AML-193 (cell line): ENCODE data around the gene PDLIM1.
A peak's percentile ranks its signal among the peaks of the same experiment; 100 is the strongest.

ENCODE experiments used
- DNase-seq, 2 experiments: peaks; one replicate each; lab custom pipeline; 2025; lab: John Stamatoyannopoulos, UW

Gene PDLIM1

GRCh38 chr10:95263864-95264226 is 27.0 kb downstream of the PDLIM1 start:
- no peak for DNase-seq

GRCh38 chr10:95262763-95263518 is 27.9 kb downstream of the PDLIM1 start:
- DNase-seq = no peak

GRCh38 chr10:95261926-95262325 is 28.9 kb downstream of the PDLIM1 start:
- no peak for DNase-seq

- no peak for DNase-seq
Observed at GRCh38 chr10:95260909-95261552, 29.8 kb downstream of the PDLIM1 start.

- no peak for DNase-seq
Observed at GRCh38 chr10:95260397-95260881, 30.4 kb downstream of the PDLIM1 start.

- no peak for DNase-seq
Observed at GRCh38 chr10:95257849-95258248, 33.0 kb downstream of the PDLIM1 start.

GRCh38 chr10:95256268-95256667 is 34.5 kb downstream of the PDLIM1 start:
- DNase-seq = no peak

GRCh38 chr10:95254629-95255028 is 36.2 kb downstream of the PDLIM1 start:
- DNase-seq = no peak

GRCh38 chr10:95253686-95254085 is 37.1 kb downstream of the PDLIM1 start:
- DNase-seq = no peak

GRCh38 chr10:95253007-95253406 is 37.8 kb downstream of the PDLIM1 start:
- DNase-seq = no peak

- DNase-seq = no peak
Observed at GRCh38 chr10:95250856-95251255, 39.9 kb downstream of the PDLIM1 start.

GRCh38 chr10:95249467-95249866 is 41.3 kb downstream of the PDLIM1 start:
- DNase-seq = no peak

GRCh38 chr10:95248989-95249388 is 41.8 kb downstream of the PDLIM1 start:
- DNase-seq = no peak

- DNase-seq = no peak
Observed at GRCh38 chr10:95247881-95248583, 42.8 kb downstream of the PDLIM1 start.

GRCh38 chr10:95247200-95247880 is 43.5 kb downstream of the PDLIM1 start:
- no peak for DNase-seq

GRCh38 chr10:95246582-95247051 is 44.2 kb downstream of the PDLIM1 start:
- peak; percentile 27 to 28 for DNase-seq

GRCh38 chr10:95245425-95246055 is 45.3 kb downstream of the PDLIM1 start:
- no peak for DNase-seq

- DNase-seq = no peak
Observed at GRCh38 chr10:95244152-95244551, 46.7 kb downstream of the PDLIM1 start.

GRCh38 chr10:95243318-95243617 is 47.5 kb downstream of the PDLIM1 start:
- DNase-seq = no peak

- peak; percentile 10 to 30 for DNase-seq
Observed at GRCh38 chr10:95242581-95243317, 48.1 kb downstream of the PDLIM1 start.

GRCh38 chr10:95241533-95241932 is 49.3 kb downstream of the PDLIM1 start:
- DNase-seq = no peak
